Panc1 (cell line): Measurements from ENCODE around the gene EIF6. TPM values are rescaled to one million over a fixed set of nuclear protein-coding genes. Genes with fewer than 3 reads are reported as not detected.

Source experiments
- ATAC-seq: fragments of 200-7000 bp; cut with Tn5 transposase; 2 replicates; pipeline ENCODE4 v1.9.1; 2020; ENCODE audit warnings: mild to moderate bottlenecking, moderate library complexity
- BruUV-seq: library from RNA; stranded (reverse); fragments of 400-500 nt; replicated peaks from 2 replicates; lab custom pipeline; 2021; lab: Mats Ljungman, UMichigan
- CTCF ChIA-PET: fragments of 300-600 bp; sonication (Branson Sonifier 250); formaldehyde crosslinking; loops from one replicate; lab custom pipeline; 2022; ENCODE audit warnings: antibody characterized with exemption; lab: Charles Lee
- POLR2A ChIA-PET: fragments of 300-600 bp; sonication (Branson Sonifier 250); formaldehyde crosslinking; loops from one replicate; lab custom pipeline; 2022; ENCODE audit warnings: antibody characterized with exemption; lab: Charles Lee
- DNase-seq: peaks from one replicate; pipeline ENCODE4 v3.0.0-alpha.2; 2010; ENCODE audit warnings: low read depth, low spot score
- H3K27ac ChIP-seq: 2 replicates; pipeline ENCODE4 v1.5.1; 2011; ENCODE audit warnings: mild to moderate bottlenecking, low read length, inconsistent platforms
- H3K27me3 ChIP-seq: fragments of 200-500 bp; sonication (Bioruptor generic); 2 replicates; pipeline ENCODE4 v1.6.0; 2014; ENCODE audit warnings: low read length, inconsistent platforms; ENCODE audit not compliant: control insufficient read depth, insufficient read depth
- H3K36me3 ChIP-seq: fragments of 200-500 bp; sonication (Bioruptor generic); 2 replicates; pipeline ENCODE4 v1.5.1; 2014; ENCODE audit warnings: inconsistent platforms, mild to moderate bottlenecking, low read length, moderate library complexity; ENCODE audit not compliant: control insufficient read depth, insufficient read depth
- H3K4me1 ChIP-seq: 2 replicates; pipeline ENCODE4 v1.5.1; 2011; ENCODE audit warnings: inconsistent platforms, mild to moderate bottlenecking, low read length, moderate library complexity; ENCODE audit not compliant: control insufficient read depth, insufficient read depth
- H3K4me3 ChIP-seq, 2 experiments: 2 replicates each; pipeline ENCODE4 v1.5.1; 2011 to 2012; ENCODE audit warnings: low read depth in 2 of 2, low read length in 2 of 2, mild to moderate bottlenecking in 2 of 2, inconsistent platforms in 1 of 2, moderate library complexity in 1 of 2
- H3K9me3 ChIP-seq: fragments of 200-500 bp; sonication (Bioruptor generic); 2 replicates; pipeline ENCODE4 v1.5.1; 2014; ENCODE audit warnings: low read depth, mild to moderate bottlenecking, inconsistent platforms, low read length, moderate library complexity; ENCODE audit not compliant: control insufficient read depth, insufficient read depth
- POLR2AphosphoS5 ChIP-seq: IDR thresholded peaks from 2 replicates; pipeline ENCODE4 v1.6.1; 2012; ENCODE audit warnings: mild to moderate bottlenecking, low read depth, low read length, moderate library complexity
- SIN3A ChIP-seq: IDR thresholded peaks from 2 replicates; pipeline ENCODE4 v1.6.1; 2012; ENCODE audit warnings: low read depth, mild to moderate bottlenecking, low read length, moderate library complexity, borderline replicate concordance; ENCODE audit not compliant: insufficient read depth
- TCF7L2 ChIP-seq: IDR thresholded peaks from 2 replicates; pipeline ENCODE4 v1.6.1; 2011; ENCODE audit warnings: mild to moderate bottlenecking, low read depth, low read length, inconsistent platforms
- in situ Hi-C: cut with HindIII; loops from 2 replicates; pipeline ENCODE4 v1.10.0; 2016; ENCODE audit warnings: low sequenced_read_pairs, low pct_unique_long_range_greater_than_20kb
- intact Hi-C: fragments of 100-400 bp; cut with micrococcal nuclease; formaldehyde crosslinking; loops from one replicate; pipeline ENCODE4 v1.10.0; 2022; ENCODE audit not compliant: unreplicated experiment
- total RNA-seq: library from RNA; stranded (reverse); gene quantifications from one replicate; pipeline ENCODE4 v1.2.1, GENCODE V29; 2021; ENCODE audit not compliant: unreplicated experiment
- TF ChIP-seq, protein P1 (sequence below), 2 experiments: IDR thresholded peaks; 2 replicates each; pipeline ENCODE4 v1.6.1; 2011 to 2012; ENCODE audit warnings: low read depth in 2 of 2, control low read depth in 1 of 2, low read length in 1 of 2, mild to moderate bottlenecking in 1 of 2, moderate library complexity in 1 of 2; ENCODE audit not compliant: insufficient read depth in 1 of 2
- TF ChIP-seq, protein P2 (sequence below): fragments of 450-650 bp; IDR thresholded peaks from 2 replicates; pipeline ENCODE4 v1.5.1; 2017; ENCODE audit warnings: mild to moderate bottlenecking

Gene EIF6
- total RNA-seq, 1 experiment from 2014 or later = 258 TPM

DNA sequence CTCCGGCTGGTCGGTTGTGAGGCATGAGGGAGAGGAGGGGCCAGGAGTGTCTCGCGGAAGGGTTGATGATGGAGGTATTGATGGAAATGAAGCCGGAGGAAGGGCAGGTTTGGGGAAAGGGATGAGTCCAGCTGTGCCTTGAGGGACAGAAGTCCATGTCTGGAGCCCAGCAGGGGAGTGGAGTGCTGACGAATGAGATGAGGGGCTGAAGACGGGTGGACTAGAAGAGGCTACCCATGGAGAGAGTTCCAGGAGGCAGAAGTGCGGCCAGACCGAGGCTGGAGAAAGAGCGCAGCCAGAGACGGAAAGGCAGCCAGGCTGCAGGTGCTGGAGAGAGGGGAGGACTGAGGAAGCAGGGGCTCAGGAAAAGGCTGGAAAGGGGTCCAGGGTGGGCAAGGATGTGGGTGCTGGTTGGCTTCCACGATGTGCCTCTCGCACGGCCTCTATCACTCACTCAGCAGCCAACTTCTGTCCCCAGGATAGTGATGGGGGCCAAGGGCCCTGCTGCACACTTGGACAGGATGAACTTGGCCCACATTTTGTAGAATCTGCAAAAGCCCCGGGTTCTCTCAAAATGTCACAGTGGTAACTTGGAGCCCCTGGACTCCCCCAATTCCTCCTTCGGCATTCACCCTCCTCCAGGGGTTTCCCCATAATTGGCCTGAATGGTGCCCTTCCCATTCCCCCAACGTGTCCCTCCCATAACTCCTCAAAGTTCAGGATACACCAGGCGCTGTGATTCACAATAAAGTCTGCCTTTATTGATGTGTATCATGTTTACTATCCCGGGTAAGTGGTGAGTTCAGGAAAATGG lies 627 bp upstream of the EIF6 start:
- DNase-seq (no peak), ATAC-seq (peak; percentile 20)
- Histone ChIP-seq H3K27ac (peak overlapping the region; percentile 98), H3K36me3 (peaks cover 6% of the 10 kb centered on the region), H3K9me3 (no peaks in the 10 kb centered on the region), H3K27me3 (no peaks in the 10 kb centered on the region), H3K4me1 (peaks cover 14% of the 10 kb centered on the region), H3K4me3 (peak overlapping the region; percentile 91 to 94)
- ChIA-PET CTCF (interaction anchor here (0.6 to 0.8 kb wide), 2 partner anchors 59 to 163 kb away, joined by 3 to 5 read pairs; no protein-coding TSS in a partner anchor), POLR2A (interaction anchor here (0.6 to 0.9 kb wide), 10 partner anchors 13 to 1726 kb away, joined by 3 to 9 read pairs (median 5); no protein-coding TSS in a partner anchor)
- TSS peak; percentile 95 for BruUV-seq
- TF ChIP-seq POLR2AphosphoS5 (no peak), SIN3A (no peak), TCF7L2 (no peak)
- TF ChIP-seq, protein P1, sequence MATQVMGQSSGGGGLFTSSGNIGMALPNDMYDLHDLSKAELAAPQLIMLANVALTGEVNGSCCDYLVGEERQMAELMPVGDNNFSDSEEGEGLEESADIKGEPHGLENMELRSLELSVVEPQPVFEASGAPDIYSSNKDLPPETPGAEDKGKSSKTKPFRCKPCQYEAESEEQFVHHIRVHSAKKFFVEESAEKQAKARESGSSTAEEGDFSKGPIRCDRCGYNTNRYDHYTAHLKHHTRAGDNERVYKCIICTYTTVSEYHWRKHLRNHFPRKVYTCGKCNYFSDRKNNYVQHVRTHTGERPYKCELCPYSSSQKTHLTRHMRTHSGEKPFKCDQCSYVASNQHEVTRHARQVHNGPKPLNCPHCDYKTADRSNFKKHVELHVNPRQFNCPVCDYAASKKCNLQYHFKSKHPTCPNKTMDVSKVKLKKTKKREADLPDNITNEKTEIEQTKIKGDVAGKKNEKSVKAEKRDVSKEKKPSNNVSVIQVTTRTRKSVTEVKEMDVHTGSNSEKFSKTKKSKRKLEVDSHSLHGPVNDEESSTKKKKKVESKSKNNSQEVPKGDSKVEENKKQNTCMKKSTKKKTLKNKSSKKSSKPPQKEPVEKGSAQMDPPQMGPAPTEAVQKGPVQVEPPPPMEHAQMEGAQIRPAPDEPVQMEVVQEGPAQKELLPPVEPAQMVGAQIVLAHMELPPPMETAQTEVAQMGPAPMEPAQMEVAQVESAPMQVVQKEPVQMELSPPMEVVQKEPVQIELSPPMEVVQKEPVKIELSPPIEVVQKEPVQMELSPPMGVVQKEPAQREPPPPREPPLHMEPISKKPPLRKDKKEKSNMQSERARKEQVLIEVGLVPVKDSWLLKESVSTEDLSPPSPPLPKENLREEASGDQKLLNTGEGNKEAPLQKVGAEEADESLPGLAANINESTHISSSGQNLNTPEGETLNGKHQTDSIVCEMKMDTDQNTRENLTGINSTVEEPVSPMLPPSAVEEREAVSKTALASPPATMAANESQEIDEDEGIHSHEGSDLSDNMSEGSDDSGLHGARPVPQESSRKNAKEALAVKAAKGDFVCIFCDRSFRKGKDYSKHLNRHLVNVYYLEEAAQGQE (IDR thresholded peaks at IDR 0.05; ENCODE audit: insufficient read depth in 1 of 2, low read depth in 2 of 2, low read length in 1 of 2) = no peak
- TF ChIP-seq, protein P2, sequence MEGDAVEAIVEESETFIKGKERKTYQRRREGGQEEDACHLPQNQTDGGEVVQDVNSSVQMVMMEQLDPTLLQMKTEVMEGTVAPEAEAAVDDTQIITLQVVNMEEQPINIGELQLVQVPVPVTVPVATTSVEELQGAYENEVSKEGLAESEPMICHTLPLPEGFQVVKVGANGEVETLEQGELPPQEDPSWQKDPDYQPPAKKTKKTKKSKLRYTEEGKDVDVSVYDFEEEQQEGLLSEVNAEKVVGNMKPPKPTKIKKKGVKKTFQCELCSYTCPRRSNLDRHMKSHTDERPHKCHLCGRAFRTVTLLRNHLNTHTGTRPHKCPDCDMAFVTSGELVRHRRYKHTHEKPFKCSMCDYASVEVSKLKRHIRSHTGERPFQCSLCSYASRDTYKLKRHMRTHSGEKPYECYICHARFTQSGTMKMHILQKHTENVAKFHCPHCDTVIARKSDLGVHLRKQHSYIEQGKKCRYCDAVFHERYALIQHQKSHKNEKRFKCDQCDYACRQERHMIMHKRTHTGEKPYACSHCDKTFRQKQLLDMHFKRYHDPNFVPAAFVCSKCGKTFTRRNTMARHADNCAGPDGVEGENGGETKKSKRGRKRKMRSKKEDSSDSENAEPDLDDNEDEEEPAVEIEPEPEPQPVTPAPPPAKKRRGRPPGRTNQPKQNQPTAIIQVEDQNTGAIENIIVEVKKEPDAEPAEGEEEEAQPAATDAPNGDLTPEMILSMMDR = no peak
- intact Hi-C loops = no loop called here
- in situ Hi-C loops = no loop called here

DNA sequence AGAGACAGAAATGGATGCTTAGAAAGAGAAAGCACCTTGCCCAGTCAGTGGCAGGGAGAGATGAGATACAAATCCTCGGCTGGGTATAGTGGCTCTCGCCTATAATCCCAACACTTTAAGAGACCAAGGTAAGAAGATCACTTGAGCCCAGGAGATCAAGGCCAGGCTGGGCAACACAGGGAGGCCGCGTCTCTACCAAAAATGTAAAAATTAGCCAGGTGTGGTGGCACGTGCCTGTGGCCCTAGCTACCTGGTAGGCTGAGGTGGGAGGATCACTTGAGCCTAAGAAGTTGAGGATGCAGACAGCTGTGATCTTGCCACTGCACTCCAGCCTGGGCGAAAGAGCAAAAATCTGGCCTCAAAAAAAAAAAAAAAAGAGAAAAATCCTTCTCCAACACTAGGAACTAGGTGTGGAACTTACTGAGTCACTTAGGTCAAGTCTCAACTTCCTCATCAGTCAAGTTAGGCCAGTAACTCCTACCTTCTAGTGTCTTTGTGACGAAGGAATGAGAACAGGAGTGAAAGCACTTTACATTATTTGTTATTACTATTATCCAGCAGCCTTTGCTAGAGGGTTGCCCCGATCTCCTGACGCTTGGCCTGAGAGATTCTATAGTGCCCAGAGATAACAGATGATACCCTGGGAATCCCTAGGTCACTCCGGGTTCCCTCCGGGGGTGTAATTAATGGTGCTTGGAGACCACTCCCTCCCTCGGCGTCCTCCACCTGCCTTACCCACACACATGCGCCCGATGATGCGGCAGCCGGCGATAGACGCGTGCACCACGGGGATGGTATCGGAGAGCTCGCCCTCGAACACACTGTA lies 918 bp downstream of the EIF6 start:
- Histone ChIP-seq H3K36me3 (peaks cover 12% of the 10 kb centered on the region), H3K9me3 (no peaks in the 10 kb centered on the region), H3K4me3 (peak overlapping the region; percentile 91 to 94), H3K4me1 (peaks cover 28% of the 10 kb centered on the region), H3K27ac (peak overlapping the region; percentile 98), H3K27me3 (no peaks in the 10 kb centered on the region)
- TF ChIP-seq, protein P2 = no peak
- TF ChIP-seq TCF7L2 (no peak), SIN3A (no peak; the same call in 1 of the 2 replicates), POLR2AphosphoS5 (no peak)
- TF ChIP-seq, protein P1 (IDR thresholded peaks at IDR 0.05; ENCODE audit: insufficient read depth in 1 of 2, low read depth in 2 of 2, low read length in 1 of 2) = no peak
- no peak for ATAC-seq
- POLR2A ChIA-PET = interaction anchor here (0.6 to 0.9 kb wide), 4 partner anchors 15 to 1728 kb away, joined by 3 to 4 read pairs (median 3); no protein-coding TSS in a partner anchor
- CTCF ChIA-PET = interaction anchor here (0.7 kb wide), 1 partner anchor 162 kb away, joined by 3 read pairs; no protein-coding TSS in a partner anchor
- BruUV-seq = TSS peak; percentile 86
- intact Hi-C loops (no loop called here), in situ Hi-C loops (no loop called here)
- DNase-seq = no peak
